Ishikawa (cell line): ENCODE measurements around the gene PEMT.

Experiments used
- CEBPB ChIP-seq: IDR thresholded peaks from 2 replicates; pipeline ENCODE4 v1.6.1; 2012
- CREB1 ChIP-seq: IDR thresholded peaks from 2 replicates; pipeline ENCODE4 v1.6.1; 2012; ENCODE audit warnings: low read depth
- EGR1 ChIP-seq: IDR thresholded peaks from 2 replicates; pipeline ENCODE4 v1.6.1; 2012
- EP300 ChIP-seq: IDR thresholded peaks from 2 replicates; pipeline ENCODE4 v1.6.1; 2012; ENCODE audit warnings: borderline replicate concordance
- FOXM1 ChIP-seq: IDR thresholded peaks from 2 replicates; pipeline ENCODE4 v1.6.1; 2012; ENCODE audit warnings: low read depth, borderline replicate concordance
- NFIC ChIP-seq: IDR thresholded peaks from 2 replicates; pipeline ENCODE4 v1.6.1; 2012
- RAD21 ChIP-seq: IDR thresholded peaks from 2 replicates; pipeline ENCODE4 v1.6.1; 2012; ENCODE audit warnings: low read depth
- TAF1 ChIP-seq: IDR thresholded peaks from 2 replicates; pipeline ENCODE4 v1.6.1; 2012; ENCODE audit warnings: low read depth, mild to moderate bottlenecking
- TCF12 ChIP-seq: IDR thresholded peaks from 2 replicates; pipeline ENCODE4 v1.6.1; 2012; ENCODE audit warnings: low read depth
- TEAD4 ChIP-seq: IDR thresholded peaks from 2 replicates; pipeline ENCODE4 v1.6.1; 2012
- YY1 ChIP-seq: IDR thresholded peaks from 2 replicates; pipeline ENCODE4 v1.6.1; 2012; ENCODE audit warnings: low read depth
- ZBTB7A ChIP-seq: IDR thresholded peaks from 2 replicates; pipeline ENCODE4 v1.6.1; 2012; ENCODE audit warnings: low read depth
- TF ChIP-seq, protein P1 (sequence below): IDR thresholded peaks from 2 replicates; pipeline ENCODE4 v1.6.1; 2012
- TF ChIP-seq, protein P2 (sequence below): IDR thresholded peaks from 2 replicates; pipeline ENCODE4 v1.6.1; 2012
- TF ChIP-seq, protein P3 (sequence below): IDR thresholded peaks from 2 replicates; pipeline ENCODE4 v1.6.1; 2012; ENCODE audit warnings: low read depth, mild to moderate bottlenecking

Gene PEMT

DNA sequence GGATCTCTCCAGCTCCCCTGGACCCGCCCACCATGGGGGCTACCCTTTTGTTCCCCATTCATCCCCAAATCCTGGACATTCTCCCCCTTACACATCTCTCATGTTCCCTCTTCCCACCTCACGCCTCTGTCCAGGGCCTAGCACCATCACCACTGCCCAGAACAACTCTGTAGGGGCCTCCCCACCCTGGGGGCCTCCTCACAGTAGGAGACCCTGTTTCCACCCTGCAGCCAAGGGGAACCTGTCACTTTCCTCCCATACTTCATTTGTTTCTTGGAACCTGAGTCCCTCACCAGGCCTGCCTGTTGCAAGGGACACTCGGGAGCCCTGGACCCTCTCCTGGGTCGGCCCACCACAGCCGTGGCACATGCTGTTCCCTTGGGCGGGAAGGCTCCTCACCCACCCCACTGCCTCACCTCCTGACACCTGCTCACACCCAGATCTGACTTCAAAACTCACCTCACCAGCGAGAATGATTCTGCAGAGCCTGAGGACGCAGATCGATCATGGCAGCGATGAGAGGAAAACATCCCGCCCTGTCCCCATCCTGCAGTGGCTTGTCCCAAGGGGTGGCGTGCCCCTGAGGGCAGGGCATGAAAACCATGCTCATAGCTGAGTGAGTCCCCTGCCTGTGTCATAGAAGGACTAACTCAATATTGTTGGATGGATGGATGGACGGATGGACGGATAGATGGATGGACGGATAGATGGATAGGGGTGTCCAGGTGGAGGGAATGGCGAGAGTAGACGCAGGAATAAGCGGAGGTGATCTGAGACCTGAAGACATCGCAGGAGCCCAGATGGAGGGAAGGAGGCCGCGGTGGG lies 88.6 kb downstream of the PEMT start:
- no peak for TF ChIP-seq RAD21
- TF ChIP-seq, protein P1, sequence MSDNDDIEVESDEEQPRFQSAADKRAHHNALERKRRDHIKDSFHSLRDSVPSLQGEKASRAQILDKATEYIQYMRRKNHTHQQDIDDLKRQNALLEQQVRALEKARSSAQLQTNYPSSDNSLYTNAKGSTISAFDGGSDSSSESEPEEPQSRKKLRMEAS: no peak
- no peak for TF ChIP-seq NFIC

DNA sequence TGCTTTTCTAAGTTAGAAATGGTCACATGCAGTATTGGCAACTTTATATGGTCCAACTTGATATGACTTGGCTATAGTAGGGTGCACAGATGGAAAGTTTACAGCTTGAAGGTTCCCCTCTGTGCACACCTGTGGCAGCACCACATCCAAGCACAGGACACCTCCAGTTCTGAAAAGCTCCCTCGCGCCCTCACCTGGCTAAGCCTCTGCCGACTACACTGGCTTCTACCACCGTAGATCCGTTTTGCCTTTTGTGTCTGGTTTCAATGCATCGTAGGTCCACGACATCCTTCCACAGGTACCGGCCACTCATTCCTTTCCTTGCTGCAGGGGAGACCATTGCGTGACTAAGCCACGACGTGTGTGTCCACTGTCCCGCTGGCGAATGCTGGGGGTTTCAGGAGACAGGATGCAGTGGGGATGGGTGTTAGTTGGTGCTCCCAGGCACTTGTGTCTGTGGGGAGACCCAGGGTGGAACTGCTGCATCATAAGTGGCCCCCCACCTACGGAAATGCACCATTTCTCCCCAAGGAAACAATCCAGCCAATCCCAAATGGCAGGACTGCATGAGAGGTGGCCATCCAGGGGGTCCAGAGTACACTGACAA lies 90.4 kb downstream of the PEMT start:
- TF ChIP-seq TEAD4 (no peak), EP300 (no peak), TCF12 (no peak), RAD21 (no peak), CREB1 (no peak), FOXM1 (no peak), EGR1 (no peak), CEBPB (no peak), ZBTB7A (no peak), NFIC (no peak), TAF1 (no peak), YY1 (no peak)
- TF ChIP-seq, protein P2, sequence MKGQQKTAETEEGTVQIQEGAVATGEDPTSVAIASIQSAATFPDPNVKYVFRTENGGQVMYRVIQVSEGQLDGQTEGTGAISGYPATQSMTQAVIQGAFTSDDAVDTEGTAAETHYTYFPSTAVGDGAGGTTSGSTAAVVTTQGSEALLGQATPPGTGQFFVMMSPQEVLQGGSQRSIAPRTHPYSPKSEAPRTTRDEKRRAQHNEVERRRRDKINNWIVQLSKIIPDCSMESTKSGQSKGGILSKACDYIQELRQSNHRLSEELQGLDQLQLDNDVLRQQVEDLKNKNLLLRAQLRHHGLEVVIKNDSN: no peak
- TF ChIP-seq, protein P1: no peak
- TF ChIP-seq, protein P3, sequence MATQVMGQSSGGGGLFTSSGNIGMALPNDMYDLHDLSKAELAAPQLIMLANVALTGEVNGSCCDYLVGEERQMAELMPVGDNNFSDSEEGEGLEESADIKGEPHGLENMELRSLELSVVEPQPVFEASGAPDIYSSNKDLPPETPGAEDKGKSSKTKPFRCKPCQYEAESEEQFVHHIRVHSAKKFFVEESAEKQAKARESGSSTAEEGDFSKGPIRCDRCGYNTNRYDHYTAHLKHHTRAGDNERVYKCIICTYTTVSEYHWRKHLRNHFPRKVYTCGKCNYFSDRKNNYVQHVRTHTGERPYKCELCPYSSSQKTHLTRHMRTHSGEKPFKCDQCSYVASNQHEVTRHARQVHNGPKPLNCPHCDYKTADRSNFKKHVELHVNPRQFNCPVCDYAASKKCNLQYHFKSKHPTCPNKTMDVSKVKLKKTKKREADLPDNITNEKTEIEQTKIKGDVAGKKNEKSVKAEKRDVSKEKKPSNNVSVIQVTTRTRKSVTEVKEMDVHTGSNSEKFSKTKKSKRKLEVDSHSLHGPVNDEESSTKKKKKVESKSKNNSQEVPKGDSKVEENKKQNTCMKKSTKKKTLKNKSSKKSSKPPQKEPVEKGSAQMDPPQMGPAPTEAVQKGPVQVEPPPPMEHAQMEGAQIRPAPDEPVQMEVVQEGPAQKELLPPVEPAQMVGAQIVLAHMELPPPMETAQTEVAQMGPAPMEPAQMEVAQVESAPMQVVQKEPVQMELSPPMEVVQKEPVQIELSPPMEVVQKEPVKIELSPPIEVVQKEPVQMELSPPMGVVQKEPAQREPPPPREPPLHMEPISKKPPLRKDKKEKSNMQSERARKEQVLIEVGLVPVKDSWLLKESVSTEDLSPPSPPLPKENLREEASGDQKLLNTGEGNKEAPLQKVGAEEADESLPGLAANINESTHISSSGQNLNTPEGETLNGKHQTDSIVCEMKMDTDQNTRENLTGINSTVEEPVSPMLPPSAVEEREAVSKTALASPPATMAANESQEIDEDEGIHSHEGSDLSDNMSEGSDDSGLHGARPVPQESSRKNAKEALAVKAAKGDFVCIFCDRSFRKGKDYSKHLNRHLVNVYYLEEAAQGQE: no peak

DNA sequence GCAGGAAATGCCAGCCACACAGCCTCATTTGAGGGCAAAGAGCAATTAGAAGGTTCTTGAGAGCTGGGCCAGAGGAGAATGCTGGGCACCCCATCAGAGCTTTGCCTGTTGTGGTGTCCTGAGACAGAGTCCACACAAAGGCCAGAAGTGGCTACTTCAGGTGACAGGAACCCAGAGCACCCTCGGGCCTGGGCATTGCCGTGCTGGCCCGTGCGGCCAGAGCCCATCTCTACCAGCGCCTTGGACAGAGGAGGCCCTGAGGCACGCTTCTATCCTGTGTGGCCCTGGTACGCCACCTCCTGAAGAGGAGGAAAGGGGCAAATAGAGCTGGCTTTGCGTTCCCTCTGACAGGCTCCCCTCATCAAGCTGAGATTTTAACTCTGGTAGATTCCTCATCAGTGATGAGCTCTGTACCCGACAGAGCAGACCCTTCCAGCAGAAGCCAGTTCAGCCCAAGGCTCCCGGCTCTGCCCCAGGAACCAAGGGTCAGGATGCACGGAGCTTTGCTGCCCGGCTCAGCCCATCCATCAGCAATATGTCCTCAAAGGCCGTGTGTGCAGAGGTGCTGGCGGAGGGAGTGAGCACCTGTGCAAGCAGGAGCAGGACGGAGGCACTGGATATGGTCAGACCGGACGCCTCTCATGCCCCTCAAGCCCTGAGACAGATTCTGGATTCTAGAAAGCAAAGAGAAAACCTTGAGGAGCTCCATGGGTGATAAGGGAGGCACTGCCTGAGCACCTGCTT lies 91.9 kb downstream of the PEMT start:
- TF ChIP-seq NFIC (no peak), CEBPB (no peak), RAD21 (no peak), TAF1 (no peak), EGR1 (no peak), CREB1 (no peak), ZBTB7A (no peak), EP300 (no peak)
- TF ChIP-seq, protein P2: no peak
- TF ChIP-seq, protein P1: no peak

DNA sequence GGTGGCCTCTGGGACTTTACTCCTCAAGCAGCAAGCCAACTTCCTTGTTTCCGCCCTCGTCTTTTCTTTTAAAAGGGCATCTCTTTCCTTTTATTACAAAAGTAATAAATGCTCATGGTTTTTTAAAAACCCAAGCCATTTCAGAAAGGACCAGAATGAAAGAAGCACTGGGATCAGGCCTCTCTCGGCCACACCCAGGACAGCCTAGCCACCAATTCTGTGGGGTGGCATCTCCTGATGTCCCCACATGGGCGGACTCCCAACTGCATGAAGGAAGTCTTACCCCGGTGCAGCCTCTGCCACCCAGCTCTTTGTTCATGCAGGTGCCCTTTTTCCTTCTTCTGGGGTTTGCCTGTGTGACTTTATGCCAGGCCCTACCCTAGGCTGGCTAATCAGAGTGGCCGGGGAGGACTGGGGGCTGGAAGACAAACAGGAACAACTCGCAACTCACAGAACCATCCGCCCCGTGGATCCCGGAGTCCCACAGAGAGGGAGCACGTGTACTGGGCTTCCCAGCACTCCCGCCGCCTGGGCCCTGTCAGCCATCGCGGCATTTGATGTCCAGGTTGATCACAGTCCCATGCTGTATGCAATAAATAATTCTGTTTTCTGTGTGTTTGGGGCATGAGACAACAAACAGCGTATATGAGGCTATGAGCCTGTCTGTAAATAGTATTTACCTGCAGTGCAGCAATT lies 92.8 kb downstream of the PEMT start:
- TF ChIP-seq RAD21 (no peak), TAF1 (no peak), CEBPB (no peak), EP300 (no peak), FOXM1 (no peak), YY1 (no peak), EGR1 (no peak), TEAD4 (no peak), TCF12 (no peak), CREB1 (no peak), ZBTB7A (no peak)
- TF ChIP-seq, protein P1: no peak
- TF ChIP-seq, protein P2: no peak
- TF ChIP-seq, protein P3: no peak
